ENCODE measurements around the gene METAP1D.

DNA sequence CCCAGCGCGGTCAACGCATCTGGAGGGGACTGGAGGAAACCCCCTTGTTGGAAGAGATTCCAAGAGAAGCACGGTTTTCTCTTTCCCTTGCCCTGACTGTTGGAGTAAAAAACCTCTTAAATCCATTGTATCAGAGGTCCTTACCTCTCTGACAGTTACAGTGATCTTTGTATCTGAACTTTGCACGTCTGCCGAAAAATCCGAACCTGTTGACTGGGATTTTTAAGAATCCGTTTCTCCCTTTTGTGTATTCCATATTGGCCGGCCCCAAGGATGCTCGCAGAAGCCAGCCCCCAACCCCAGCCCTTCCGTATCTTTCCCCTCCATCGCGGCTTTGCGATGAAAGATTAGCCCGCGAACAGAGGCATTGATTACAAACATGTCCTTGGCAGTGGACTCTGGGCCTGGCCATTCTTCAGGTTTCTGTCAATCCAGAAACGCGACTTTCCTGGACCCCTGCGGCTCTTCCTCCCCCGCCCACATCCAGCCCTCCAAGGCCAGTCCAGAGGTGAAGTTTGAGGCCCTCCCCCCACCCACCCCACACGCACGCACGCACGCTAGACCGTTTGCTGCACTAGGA, 81.0 kb downstream of the METAP1D start:
- TF ChIP-seq POLR2AphosphoS5 (IDR thresholded peaks at IDR 0.05; ENCODE audit: borderline replicate concordance, low read depth, low read length) (no peak), EZH2 (IDR thresholded peaks at IDR 0.05) (no peak)

Data from SK-N-MC (cell line).